Astrocyte (in vitro differentiated cells and primary cell): ENCODE results near the gene FAM3D. TPM values are rescaled to one million over a fixed set of nuclear protein-coding genes. Genes with fewer than 3 reads are reported as not detected.
A peak's percentile ranks its signal among the peaks of the same experiment; 100 is the strongest.

Experiments
- DNase-seq: peaks from one replicate; pipeline ENCODE4 v3.0.0-alpha.2; 2010; ENCODE audit warnings: low read depth
- FAIRE-seq: peaks from 2 replicates; lab custom pipeline; 2011; peaks lifted over from hg19 to GRCh38; lab: Jason Lieb, UNC
- H2AFZ ChIP-seq: 2 replicates; pipeline ENCODE4 v1.6.0; 2012; ENCODE audit warnings: low read depth, low read length, inconsistent platforms
- H3K27ac ChIP-seq: 2 replicates; pipeline ENCODE4 v1.5.1; 2011; ENCODE audit warnings: low read depth, low read length, inconsistent platforms
- H3K27me3 ChIP-seq: 2 replicates; pipeline ENCODE4 v1.6.0; 2011; ENCODE audit warnings: low read length, inconsistent platforms; ENCODE audit not compliant: insufficient read depth
- H3K36me3 ChIP-seq: 2 replicates; pipeline ENCODE4 v1.5.1; 2011; ENCODE audit warnings: low read length, inconsistent platforms; ENCODE audit not compliant: insufficient read depth
- H3K4me1 ChIP-seq: 2 replicates; pipeline ENCODE4 v1.5.1; 2011; ENCODE audit warnings: low read length, inconsistent platforms; ENCODE audit not compliant: insufficient read depth
- H3K4me2 ChIP-seq: 2 replicates; pipeline ENCODE4 v1.6.0; 2012; ENCODE audit warnings: low read length, inconsistent platforms
- H3K4me3 ChIP-seq: 2 replicates; pipeline ENCODE4 v1.5.1; 2011; ENCODE audit warnings: low read depth, mild to moderate bottlenecking, low read length, inconsistent platforms; ENCODE audit not compliant: insufficient read depth
- H3K79me2 ChIP-seq: 2 replicates; pipeline ENCODE4 v1.6.0; 2012; ENCODE audit warnings: mild to moderate bottlenecking, low read length, inconsistent platforms; ENCODE audit not compliant: insufficient read depth
- H3K9ac ChIP-seq: 2 replicates; pipeline ENCODE4 v1.6.0; 2012; ENCODE audit warnings: mild to moderate bottlenecking, low read length, inconsistent platforms
- H3K9me3 ChIP-seq: 2 replicates; pipeline ENCODE4 v1.5.1; 2012; ENCODE audit warnings: low read depth, mild to moderate bottlenecking, low read length, inconsistent platforms; ENCODE audit not compliant: insufficient read depth
- H4K20me1 ChIP-seq: 2 replicates; pipeline ENCODE4 v1.6.0; 2012; ENCODE audit warnings: low read length, inconsistent platforms; ENCODE audit not compliant: insufficient read depth
- H3K27ac Mint-ChIP-seq: one replicate; pipeline ENCODE4 v1.8.0; 2021; ENCODE audit warnings: mild to moderate bottlenecking, mixed read lengths; ENCODE audit not compliant: unreplicated experiment
- H3K27me3 Mint-ChIP-seq: one replicate; pipeline ENCODE4 v1.8.0; 2021; ENCODE audit warnings: low read depth, mixed read lengths; ENCODE audit not compliant: unreplicated experiment
- H3K36me3 Mint-ChIP-seq: one replicate; pipeline ENCODE4 v1.8.0; 2021; ENCODE audit warnings: low read depth, mixed read lengths; ENCODE audit not compliant: unreplicated experiment
- H3K4me1 Mint-ChIP-seq: one replicate; pipeline ENCODE4 v1.8.0; 2021; ENCODE audit warnings: low read depth, mixed read lengths; ENCODE audit not compliant: unreplicated experiment
- H3K4me3 Mint-ChIP-seq: one replicate; pipeline ENCODE4 v1.8.0; 2021; ENCODE audit warnings: mild to moderate bottlenecking, moderate library complexity, mixed read lengths; ENCODE audit not compliant: unreplicated experiment
- H3K9me3 Mint-ChIP-seq: one replicate; pipeline ENCODE4 v1.8.0; 2021; ENCODE audit warnings: mild to moderate bottlenecking, mixed read lengths; ENCODE audit not compliant: unreplicated experiment
- CTCF ChIP-seq: IDR thresholded peaks from 2 replicates; pipeline ENCODE4 v1.5.1; 2011; ENCODE audit warnings: low read depth, mild to moderate bottlenecking, inconsistent platforms, low read length, moderate library complexity; ENCODE audit not compliant: insufficient read depth
- EZH2 ChIP-seq: IDR thresholded peaks from 2 replicates; pipeline ENCODE4 v1.6.1; 2012; ENCODE audit warnings: mild to moderate bottlenecking, low read length, inconsistent platforms; ENCODE audit not compliant: insufficient read depth
- total RNA-seq: library from RNA; stranded (reverse); gene quantifications from 2 replicates; pipeline ENCODE4 v1.2.1, GENCODE V29; 2021

The FAM3D gene
- total RNA-seq, 1 donor from 2014 or later, result not detected

- no peak for DNase-seq
- Histone ChIP-seq H3K27ac (no peak overlapping the region), H3K4me1 (peaks cover 18% of the 10 kb centered on the region), H3K4me2 (no peak overlapping the region), H3K4me3 (no peak overlapping the region), H2AFZ (no peak overlapping the region), H3K9me3 (no peaks in the 10 kb centered on the region), H3K27me3 (no peaks in the 10 kb centered on the region), H3K36me3 (no peaks in the 10 kb centered on the region), H3K9ac (no peak overlapping the region), H4K20me1 (no peaks in the 10 kb centered on the region), H3K79me2 (no peaks in the 10 kb centered on the region)
- no peaks in the 10 kb centered on the region for H3K36me3 Mint-ChIP-seq
- no peak overlapping the region for H3K27ac Mint-ChIP-seq
- H3K9me3 Mint-ChIP-seq, result no peaks in the 10 kb centered on the region
- peaks cover 4% of the 10 kb centered on the region for H3K4me1 Mint-ChIP-seq
- no peak overlapping the region for H3K4me3 Mint-ChIP-seq
- peaks cover 34% of the 10 kb centered on the region for H3K27me3 Mint-ChIP-seq
- TF ChIP-seq EZH2 (no peak), CTCF (no peak)
- no peak for FAIRE-seq
Observed at GRCh38 chr3:58631742-58632141, 34.8 kb downstream of the FAM3D start.

- FAIRE-seq (no peak), DNase-seq (no peak)
- Histone ChIP-seq H3K27me3 (no peaks in the 10 kb centered on the region), H3K9me3 (no peaks in the 10 kb centered on the region), H3K27ac (no peak overlapping the region), H2AFZ (no peak overlapping the region), H3K36me3 (no peaks in the 10 kb centered on the region), H4K20me1 (no peaks in the 10 kb centered on the region), H3K79me2 (no peaks in the 10 kb centered on the region), H3K9ac (no peak overlapping the region), H3K4me3 (no peak overlapping the region), H3K4me2 (no peak overlapping the region), H3K4me1 (peaks cover 18% of the 10 kb centered on the region)
- peaks cover 4% of the 10 kb centered on the region for H3K4me1 Mint-ChIP-seq
- H3K27ac Mint-ChIP-seq, result no peak overlapping the region
- H3K36me3 Mint-ChIP-seq, result no peaks in the 10 kb centered on the region
- TF ChIP-seq CTCF (no peak), EZH2 (no peak)
- H3K4me3 Mint-ChIP-seq, result no peak overlapping the region
- H3K27me3 Mint-ChIP-seq, result peaks cover 29% of the 10 kb centered on the region
- no peaks in the 10 kb centered on the region for H3K9me3 Mint-ChIP-seq
Observed at GRCh38 chr3:58630710-58631092, 35.9 kb downstream of the FAM3D start.

GRCh38 chr3:58630076-58630709 is 36.4 kb downstream of the FAM3D start:
- Histone ChIP-seq H2AFZ (no peak overlapping the region), H3K79me2 (no peaks in the 10 kb centered on the region), H3K4me2 (no peak overlapping the region), H3K9me3 (no peaks in the 10 kb centered on the region), H3K9ac (no peak overlapping the region), H3K27me3 (no peaks in the 10 kb centered on the region), H3K4me1 (peaks cover 18% of the 10 kb centered on the region), H3K4me3 (no peak overlapping the region), H4K20me1 (no peaks in the 10 kb centered on the region), H3K27ac (no peak overlapping the region), H3K36me3 (no peaks in the 10 kb centered on the region)
- Mint-ChIP-seq H3K36me3 (no peaks in the 10 kb centered on the region), H3K9me3 (peaks cover 4% of the 10 kb centered on the region), H3K4me1 (peaks cover 7% of the 10 kb centered on the region), H3K27ac (no peak overlapping the region), H3K27me3 (peaks cover 29% of the 10 kb centered on the region), H3K4me3 (no peak overlapping the region)
- peak; percentile 67 for TF ChIP-seq CTCF
- no peak for TF ChIP-seq EZH2
- FAIRE-seq (no peak), DNase-seq (peak; percentile 33)
